Measurements from ENCODE around the gene ACSBG1. TPM values are rescaled to one million over a fixed set of nuclear protein-coding genes. Genes with fewer than 3 reads are reported as not detected.

ACSBG1 gene
- total RNA-seq, 1 experiment from 2014 or later, result not detected

GRCh38 chr15:78220713-78221112 lies 13.7 kb downstream of the ACSBG1 start:
- DNase-seq (ENCODE audit: low spot score), result no peak

DNA sequence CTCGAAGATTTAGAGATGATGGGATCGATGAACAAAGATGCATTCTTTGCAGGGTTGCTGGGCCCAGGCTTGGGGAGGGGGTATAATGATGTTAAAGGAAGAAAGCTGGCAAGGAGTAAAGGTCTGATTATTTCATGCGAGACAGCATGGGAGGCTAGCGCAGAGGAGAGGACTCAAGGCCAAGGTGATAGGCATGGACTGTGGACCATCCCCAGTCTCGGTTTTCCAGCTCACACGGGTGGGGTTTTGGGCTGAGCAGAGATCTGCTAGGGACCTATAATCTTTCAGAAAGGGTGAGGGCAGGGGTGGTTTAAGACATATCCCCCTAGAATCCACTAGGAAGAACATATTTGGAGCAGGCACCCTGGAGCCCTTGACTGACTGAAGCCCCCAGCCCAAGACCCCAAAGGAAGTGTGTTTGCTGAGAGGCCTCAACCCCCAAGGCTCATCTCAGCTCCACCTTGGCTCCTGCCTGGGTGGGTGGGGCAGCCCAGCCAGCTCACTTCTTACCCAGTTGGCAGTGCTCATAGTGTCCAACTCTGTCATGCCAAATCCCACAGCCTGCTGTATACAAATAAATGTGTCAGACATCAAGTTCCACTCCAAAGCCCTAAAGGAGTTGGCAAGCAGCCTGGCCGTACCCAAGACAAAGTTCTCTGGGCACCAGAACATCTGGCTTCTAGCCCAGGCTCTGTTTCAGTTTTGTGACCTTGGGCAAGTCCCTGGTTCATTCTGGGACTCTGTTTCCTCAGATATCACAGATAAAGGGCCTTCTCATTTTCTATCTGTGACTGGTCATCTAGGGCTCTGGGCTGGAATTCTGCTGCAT lies 17.9 kb downstream of the ACSBG1 start:
- peak; percentile 76 for DNase-seq (ENCODE audit: low spot score)

GRCh38 chr15:78213956-78214355 lies 20.4 kb downstream of the ACSBG1 start:
- no peak for DNase-seq (ENCODE audit: low spot score)

GRCh38 chr15:78213425-78213750 lies 21.0 kb downstream of the ACSBG1 start:
- no peak for DNase-seq (ENCODE audit: low spot score)

GRCh38 chr15:78212546-78213424 lies 21.6 kb downstream of the ACSBG1 start:
- DNase-seq (ENCODE audit: low spot score), result peak; percentile 93

DNA sequence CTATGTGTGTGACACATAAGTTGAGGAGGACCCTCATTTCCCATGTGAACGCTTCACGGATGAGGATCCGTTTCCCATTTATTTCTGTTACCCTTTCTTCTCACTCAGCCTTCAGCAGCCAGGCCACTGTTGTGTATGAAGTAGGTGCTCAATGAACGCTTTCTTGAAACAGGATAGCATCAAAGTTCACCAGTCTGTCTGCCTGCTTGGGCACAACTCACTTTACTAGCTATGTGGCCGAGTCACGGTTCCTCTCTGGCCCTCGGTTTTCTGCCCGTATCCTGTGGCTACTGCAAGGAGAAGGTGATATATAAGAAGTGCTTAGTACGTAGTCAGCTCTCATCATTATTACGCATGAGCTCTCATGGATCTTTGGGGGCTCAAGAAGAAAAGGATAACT lies 22.4 kb downstream of the ACSBG1 start:
- DNase-seq (ENCODE audit: low spot score), result no peak

DNA sequence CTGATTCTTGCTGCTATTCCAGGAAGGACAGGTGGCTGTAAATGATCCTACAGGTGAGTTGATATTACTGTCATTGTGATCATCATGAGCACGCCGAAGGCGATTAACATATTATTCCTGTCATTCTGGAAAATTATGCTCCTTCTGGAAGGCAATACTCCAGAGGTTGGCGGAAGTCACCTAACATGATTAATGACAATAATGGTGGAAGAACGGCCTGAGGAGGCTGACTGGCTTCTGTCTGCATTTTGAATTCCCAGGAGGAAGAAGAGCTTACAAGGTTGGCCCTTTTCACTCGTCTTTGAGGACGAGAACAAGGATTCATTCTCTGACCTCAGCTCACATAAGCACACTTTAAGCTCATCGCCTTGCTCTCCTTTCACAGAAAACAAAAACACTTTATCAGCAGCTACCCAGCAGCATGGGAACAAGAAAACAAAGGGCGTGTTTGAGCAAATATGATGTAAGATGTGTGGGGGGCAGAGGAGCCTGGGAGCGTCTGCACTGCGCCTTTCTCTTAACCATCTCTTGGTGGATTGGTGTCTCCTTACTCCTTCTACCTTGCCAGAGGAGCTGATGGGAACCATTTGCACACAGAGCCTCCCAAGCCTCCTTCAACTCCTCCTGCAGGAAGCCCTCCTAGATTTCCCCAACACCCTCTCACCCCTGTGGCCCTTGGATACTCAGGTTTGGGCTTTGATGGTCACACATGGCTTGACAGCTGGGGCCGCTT lies 23.0 kb downstream of the ACSBG1 start:
- no peak for DNase-seq (ENCODE audit: low spot score)

DNA sequence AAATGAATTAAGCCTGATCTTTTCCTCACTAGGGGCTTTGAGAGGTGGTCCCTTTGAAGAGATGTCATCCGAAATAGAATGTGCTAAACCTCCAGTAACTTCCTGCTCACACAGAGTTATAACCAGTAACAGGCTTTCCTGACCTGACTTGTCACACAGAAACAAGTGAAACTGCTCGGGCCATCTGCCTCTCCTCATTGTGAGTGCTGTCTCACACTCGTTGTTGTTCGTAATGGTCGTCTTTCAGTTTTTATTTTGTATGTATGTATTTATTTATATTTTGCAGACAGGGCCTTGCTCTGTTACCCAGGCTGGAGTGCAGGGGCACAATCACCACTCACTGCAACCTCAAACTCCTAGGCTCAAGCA lies 24.0 kb downstream of the ACSBG1 start:
- no peak for DNase-seq (ENCODE audit: low spot score)

DNA sequence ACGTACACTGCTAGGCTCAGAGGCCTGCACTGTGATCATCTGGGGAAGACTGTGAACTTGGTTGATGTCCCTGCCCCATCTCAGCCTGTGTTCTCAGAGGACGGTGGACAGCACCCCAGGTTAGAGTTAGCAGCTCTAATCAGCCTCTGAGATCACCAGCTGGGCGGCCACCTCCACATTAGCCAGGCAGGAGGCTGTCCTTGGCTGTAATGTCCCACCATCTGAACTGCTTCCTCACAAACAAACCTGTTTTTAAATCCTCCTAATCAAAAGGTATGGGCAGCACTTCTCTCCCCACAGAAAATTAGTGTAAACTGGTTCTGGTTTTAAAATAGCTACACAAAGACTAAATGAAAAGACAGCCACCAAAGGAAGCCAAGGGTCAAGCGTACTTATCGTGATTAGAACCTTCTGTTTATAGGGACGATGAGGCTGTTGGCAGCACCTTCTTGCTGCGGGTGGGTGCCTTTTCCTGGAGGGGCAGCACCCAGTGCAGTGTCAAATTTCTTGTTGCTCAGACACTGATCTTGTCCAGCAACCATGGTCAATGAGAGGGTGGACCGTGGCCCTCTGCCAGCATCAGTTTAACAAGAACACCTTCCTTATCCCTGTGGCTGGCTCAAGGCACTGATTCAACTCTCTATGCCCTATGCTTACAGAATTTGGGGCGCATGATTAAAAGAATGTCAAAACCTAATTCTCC lies 24.6 kb downstream of the ACSBG1 start:
- DNase-seq (ENCODE audit: low spot score), result no peak

DNA sequence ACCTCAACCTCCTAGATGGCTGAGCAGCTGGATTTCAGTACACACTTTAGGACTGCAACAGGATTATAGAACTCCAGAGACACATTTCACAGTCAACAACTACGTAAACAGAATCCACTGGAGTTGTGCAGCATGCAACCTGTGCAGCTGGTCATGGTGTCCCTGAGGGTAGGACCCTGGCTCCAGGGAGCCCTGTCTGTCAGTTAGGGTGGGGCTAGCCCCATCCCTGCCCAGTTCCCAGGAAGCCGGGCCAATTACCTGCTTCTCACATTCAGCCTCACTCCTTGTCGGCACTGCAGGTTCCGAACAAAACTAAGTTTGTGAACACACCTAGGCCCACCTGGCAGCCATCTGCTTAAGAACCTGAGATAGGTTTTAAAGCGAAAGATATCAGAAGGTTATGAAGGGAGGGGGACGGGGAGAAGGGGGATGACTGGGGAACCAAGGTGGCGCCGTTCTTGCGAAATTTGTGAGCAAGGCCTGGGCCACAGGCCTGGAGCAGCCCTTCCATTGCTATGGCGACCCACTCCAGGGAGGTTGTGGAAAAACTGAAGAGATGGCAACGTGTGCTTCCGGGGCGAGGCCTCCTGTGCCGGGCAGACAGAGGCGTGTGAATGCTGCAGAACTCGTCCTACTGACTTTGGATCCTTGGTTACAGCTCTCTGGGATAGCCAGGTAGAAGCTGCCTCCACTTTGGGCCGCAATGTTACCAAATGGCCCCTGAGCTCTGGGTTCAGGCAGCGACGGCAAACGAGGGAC lies 25.3 kb downstream of the ACSBG1 start:
- DNase-seq (ENCODE audit: low spot score), result no peak

- no peak for DNase-seq (ENCODE audit: low spot score)
Observed at GRCh38 chr15:78208341-78208844, 26.0 kb downstream of the ACSBG1 start.

DNA sequence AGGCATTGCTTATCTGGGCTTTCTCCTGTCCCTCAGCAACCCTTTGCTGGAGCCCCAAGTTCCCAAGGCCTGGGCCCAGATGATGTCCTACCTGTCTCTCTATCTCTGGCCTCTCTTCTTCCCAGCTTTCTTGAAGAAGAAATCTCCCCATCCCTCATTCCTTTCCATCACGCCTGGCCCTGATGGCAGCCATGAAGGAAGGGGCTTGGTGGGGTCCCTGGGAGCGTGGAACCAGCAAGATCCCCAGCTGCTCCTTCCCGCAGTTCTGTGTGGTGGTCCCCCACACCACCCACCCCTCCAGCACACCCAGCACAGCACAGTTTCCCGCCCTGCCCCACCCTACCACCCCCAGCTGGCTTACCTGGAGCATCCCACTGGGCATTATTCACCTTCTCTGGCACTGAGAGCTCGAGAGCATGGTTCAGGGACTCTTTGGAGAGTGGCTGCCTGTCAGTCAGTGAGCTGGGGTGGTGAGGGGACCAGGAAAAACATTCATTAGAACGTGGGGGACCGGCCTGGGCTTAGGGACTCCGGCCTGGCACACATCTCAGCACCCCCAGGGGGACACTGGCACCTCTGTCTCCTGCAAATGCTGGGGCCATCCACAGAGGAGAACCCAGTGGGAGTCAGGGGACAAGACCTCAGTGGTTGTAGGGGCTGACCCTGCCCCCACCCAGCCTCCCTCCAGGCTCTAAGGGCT lies 26.6 kb downstream of the ACSBG1 start:
- DNase-seq (ENCODE audit: low spot score), result no peak

DNA sequence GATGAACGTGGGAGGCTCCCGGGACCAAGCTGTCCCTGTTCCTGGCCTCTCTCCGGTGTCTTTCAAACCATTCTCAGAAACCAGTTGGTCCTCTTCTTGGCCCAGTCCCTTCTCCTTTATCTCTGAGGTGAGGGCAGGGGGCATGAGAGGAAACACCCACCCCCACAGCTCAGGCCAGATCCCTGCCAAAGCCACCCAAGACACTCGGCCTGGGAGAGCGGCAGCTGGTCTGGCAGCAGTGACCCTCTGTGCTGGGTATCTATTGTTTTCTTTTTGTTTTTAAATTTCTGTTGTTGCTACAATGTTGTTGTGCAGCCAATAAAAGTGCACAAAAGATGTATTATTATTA lies 27.3 kb downstream of the ACSBG1 start:
- no peak for DNase-seq (ENCODE audit: low spot score)

DNA sequence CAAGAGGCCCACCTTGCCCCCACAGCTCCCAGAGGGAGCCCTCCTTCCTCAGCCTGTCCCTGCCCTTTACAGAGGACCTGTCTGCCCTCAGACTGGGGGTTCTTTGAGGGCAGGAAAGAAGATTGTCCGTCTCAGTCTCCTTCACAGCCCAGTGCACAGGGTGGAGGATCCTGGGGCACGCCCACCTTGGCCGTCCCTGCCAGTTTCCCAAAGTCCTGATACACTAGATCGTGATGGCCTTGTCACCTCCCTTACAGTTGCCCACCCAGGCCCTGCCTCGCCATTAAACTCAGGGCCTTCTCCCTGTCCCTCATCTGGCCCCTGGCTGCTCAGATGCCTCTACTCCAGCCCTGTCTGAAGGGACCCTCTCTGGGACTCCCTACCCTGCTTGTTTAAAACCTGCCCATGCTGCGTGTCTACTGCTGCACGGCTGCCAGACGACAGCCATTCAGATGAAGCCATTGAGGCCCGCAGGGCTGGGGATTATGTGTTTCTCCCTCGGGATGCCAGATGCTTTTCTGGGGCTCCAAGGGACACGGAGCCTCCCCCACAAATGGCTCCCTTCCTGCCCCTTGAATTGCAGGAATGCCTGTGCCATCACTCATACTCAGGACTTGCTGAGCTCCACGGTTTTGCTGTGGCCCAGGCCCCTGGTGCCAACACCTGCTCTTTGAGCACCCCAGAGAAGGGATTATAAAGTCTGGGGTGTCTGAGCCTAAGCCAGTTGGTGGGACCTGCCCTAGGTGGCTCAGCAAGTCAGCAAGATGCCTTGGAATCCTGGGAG lies 27.8 kb downstream of the ACSBG1 start:
- peak; percentile 27 for DNase-seq (ENCODE audit: low spot score)

DNA sequence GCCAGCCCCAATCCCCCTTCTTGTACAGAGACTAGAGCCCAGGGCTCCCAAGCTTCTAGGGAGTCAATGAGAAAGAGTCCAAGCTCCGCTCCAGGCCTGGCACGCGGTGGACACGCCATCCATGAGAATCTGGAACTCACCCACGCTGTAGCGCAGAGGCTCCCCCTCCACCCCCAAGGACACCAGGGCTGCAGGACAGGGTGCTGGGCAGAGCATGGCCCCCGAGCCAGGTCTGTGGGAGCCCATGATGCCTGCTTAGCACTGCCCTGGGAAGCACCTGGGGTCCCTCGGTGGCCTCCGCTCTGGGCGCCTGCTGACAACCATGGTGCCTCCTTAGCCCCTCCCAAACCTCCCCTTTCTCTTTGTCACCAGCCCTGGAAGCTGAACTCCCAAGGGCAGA lies 28.5 kb downstream of the ACSBG1 start:
- no peak for DNase-seq (ENCODE audit: low spot score)

GRCh38 chr15:78205337-78205736 lies 29.0 kb downstream of the ACSBG1 start:
- no peak for DNase-seq (ENCODE audit: low spot score)

GRCh38 chr15:78204351-78205309 lies 29.7 kb downstream of the ACSBG1 start:
- DNase-seq (ENCODE audit: low spot score), result no peak

Measured in A172 (cell line).